GM12872 (cell line): ENCODE results near the gene TBX6.

Source experiments
- CTCF ChIP-seq: IDR thresholded peaks from 3 replicates; pipeline ENCODE4 v1.5.1; 2011; ENCODE audit warnings: low read depth, mild to moderate bottlenecking, low read length, moderate library complexity; ENCODE audit not compliant: insufficient read depth

The TBX6 gene

GRCh38 chr16:30095166-30096078 lies 3.7 kb upstream of the TBX6 start:
- TF ChIP-seq CTCF = no peak

GRCh38 chr16:30094541-30095165 lies 2.9 kb upstream of the TBX6 start:
- TF ChIP-seq CTCF = no peak

- peak; percentile 92 for TF ChIP-seq CTCF
Measured at GRCh38 chr16:30092373-30093010, 768 bp upstream of the TBX6 start.

- no peak for TF ChIP-seq CTCF
Measured at GRCh38 chr16:30090610-30091331, 953 bp downstream of the TBX6 start.

- TF ChIP-seq CTCF = no peak
Measured at GRCh38 chr16:30088832-30089624, 2.7 kb downstream of the TBX6 start.

- no peak for TF ChIP-seq CTCF
Measured at GRCh38 chr16:30088237-30088831, 3.4 kb downstream of the TBX6 start.
